PC-3 (cell line): Measurements from ENCODE around the gene IFI44.

Experiments used
- CTCF ChIP-seq: fragments of 300-600 bp; sonication (generic); conservative IDR thresholded peaks from 2 replicates; pipeline ENCODE4 v1.5.1; 2017; ENCODE audit warnings: antibody characterized with exemption, low read depth, mild to moderate bottlenecking, low read length
- EZH2 ChIP-seq: fragments of 300-600 bp; sonication (generic); IDR thresholded peaks from one replicate; pipeline ENCODE4 v1.6.1; 2017; ENCODE audit warnings: antibody characterized with exemption, mild to moderate bottlenecking, low read length; ENCODE audit not compliant: unreplicated experiment

- TF ChIP-seq CTCF (no peak), EZH2 (no peak)
These were observed 16.2 kb downstream of the IFI44 start for GRCh38 chr1:78665809-78666208.
